Activated T-cell treated with anti-CD3 and anti-CD28 coated beads for 24 hours (primary cell): ENCODE measurements around the gene TATDN2.
"Not testable (repeated sequence)": the region's sequence is repeated elsewhere in the genome, so short reads cannot be mapped to it uniquely, and the experiment has no call there.

Experiments used
- DNase-seq: peaks from one replicate; pipeline ENCODE4 v3.0.0-alpha.2; 2020; ENCODE audit warnings: low read depth

Gene TATDN2

GRCh38 chr3:10289787-10290355 is 41.6 kb downstream of the TATDN2 start:
- DNase-seq, result no peak

- DNase-seq, result no peak
These were observed 42.4 kb downstream of the TATDN2 start for GRCh38 chr3:10290481-10291176.

GRCh38 chr3:10291641-10292040 is 43.4 kb downstream of the TATDN2 start:
- no peak for DNase-seq

- no peak for DNase-seq
These were observed 44.5 kb downstream of the TATDN2 start, which contains the start of gene GHRL for GRCh38 chr3:10292505-10293419. TSS of gene GHRL (minus strand) at chr3:10292947. CDS start at chr3:10290180, 2,767 bp downstream.

GRCh38 chr3:10294030-10294586 is 45.8 kb downstream of the TATDN2 start:
- DNase-seq, result no peak

- DNase-seq, result not testable (repeated sequence)
These were observed 49.8 kb downstream of the TATDN2 start for GRCh38 chr3:10298064-10298463.

- no peak for DNase-seq
These were observed 50.9 kb downstream of the TATDN2 start for GRCh38 chr3:10299175-10299574.

GRCh38 chr3:10299679-10300078 is 51.4 kb downstream of the TATDN2 start:
- DNase-seq, result no peak

- DNase-seq, result no peak
These were observed 51.8 kb downstream of the TATDN2 start for GRCh38 chr3:10300087-10300486.

GRCh38 chr3:10303105-10303504 is 54.8 kb downstream of the TATDN2 start:
- DNase-seq, result no peak

- no peak for DNase-seq
These were observed 55.5 kb downstream of the TATDN2 start for GRCh38 chr3:10303785-10304184.

- no peak for DNase-seq
These were observed 56.6 kb downstream of the TATDN2 start for GRCh38 chr3:10304905-10305304.

- no peak for DNase-seq
These were observed 57.2 kb downstream of the TATDN2 start for GRCh38 chr3:10305331-10305902.

- no peak for DNase-seq
These were observed 57.9 kb downstream of the TATDN2 start for GRCh38 chr3:10306156-10306555.

- no peak for DNase-seq
These were observed 60.4 kb downstream of the TATDN2 start for GRCh38 chr3:10308678-10309077.

- DNase-seq, result no peak
These were observed 61.5 kb downstream of the TATDN2 start for GRCh38 chr3:10309736-10310135.

GRCh38 chr3:10310578-10310977 is 62.3 kb downstream of the TATDN2 start:
- DNase-seq, result no peak

GRCh38 chr3:10311710-10312109 is 63.5 kb downstream of the TATDN2 start:
- DNase-seq, result no peak

- no peak for DNase-seq
These were observed 64.1 kb downstream of the TATDN2 start for GRCh38 chr3:10312391-10312790.

GRCh38 chr3:10312861-10313260 is 64.6 kb downstream of the TATDN2 start:
- no peak for DNase-seq

GRCh38 chr3:10315101-10315500 is 66.8 kb downstream of the TATDN2 start:
- DNase-seq, result no peak

- no peak for DNase-seq
These were observed 67.6 kb downstream of the TATDN2 start for GRCh38 chr3:10315771-10316344.
